ENCODE data around the gene NAV2.

The NAV2 gene

GRCh38 chr11:19728436-19728835 is 15.8 kb downstream of the NAV2 start:
- Histone ChIP-seq H3K27ac (no peak overlapping the region), H3K4me3 (no peak overlapping the region), H3K9ac (ENCODE audit: insufficient read length) (no peak overlapping the region), H3K9me3 (ENCODE audit: low read depth, low read length) (no peaks in the 10 kb centered on the region), H3K36me3 (ENCODE audit: insufficient read depth, low read length) (no peaks in the 10 kb centered on the region)
- TF ChIP-seq POLR2AphosphoS5 (IDR thresholded peaks at IDR 0.05; ENCODE audit: borderline replicate concordance, low read depth, low read length), result no peak
- no peak for TF ChIP-seq EZH2 (IDR thresholded peaks at IDR 0.05)
- TF ChIP-seq FOXP2 (optimal IDR thresholded peaks at IDR 0.05; ENCODE audit: control extremely low read depth, extremely low read length, insufficient read depth), result no peak
- DNase-seq (ENCODE audit: low read depth, low spot score), result no peak

GRCh38 chr11:19729141-19729540 is 16.5 kb downstream of the NAV2 start:
- Histone ChIP-seq H3K9ac (ENCODE audit: insufficient read length) (no peak overlapping the region), H3K36me3 (ENCODE audit: insufficient read depth, low read length) (no peaks in the 10 kb centered on the region), H3K27ac (no peak overlapping the region), H3K4me3 (no peak overlapping the region), H3K9me3 (ENCODE audit: low read depth, low read length) (no peaks in the 10 kb centered on the region)
- TF ChIP-seq EZH2 (IDR thresholded peaks at IDR 0.05), result no peak
- no peak for DNase-seq (ENCODE audit: low read depth, low spot score)

- Histone ChIP-seq H3K4me3 (no peak overlapping the region), H3K27ac (no peak overlapping the region), H3K9me3 (ENCODE audit: low read depth, low read length) (no peaks in the 10 kb centered on the region), H3K9ac (ENCODE audit: insufficient read length) (no peak overlapping the region), H3K36me3 (ENCODE audit: insufficient read depth, low read length) (no peaks in the 10 kb centered on the region)
- TF ChIP-seq POLR2AphosphoS5 (IDR thresholded peaks at IDR 0.05; ENCODE audit: borderline replicate concordance, low read depth, low read length) (no peak), FOXP2 (optimal IDR thresholded peaks at IDR 0.05; ENCODE audit: control extremely low read depth, extremely low read length, insufficient read depth) (no peak)
- DNase-seq (ENCODE audit: low read depth, low spot score), result no peak
Measured at GRCh38 chr11:19730373-19730772, 17.7 kb downstream of the NAV2 start.

- Histone ChIP-seq H3K9ac (ENCODE audit: insufficient read length) (no peak overlapping the region), H3K9me3 (ENCODE audit: low read depth, low read length) (no peaks in the 10 kb centered on the region), H3K36me3 (ENCODE audit: insufficient read depth, low read length) (no peaks in the 10 kb centered on the region), H3K27ac (no peak overlapping the region), H3K4me3 (no peak overlapping the region)
- TF ChIP-seq FOXP2 (optimal IDR thresholded peaks at IDR 0.05; ENCODE audit: control extremely low read depth, extremely low read length, insufficient read depth) (no peak), EZH2 (IDR thresholded peaks at IDR 0.05) (no peak), POLR2AphosphoS5 (IDR thresholded peaks at IDR 0.05; ENCODE audit: borderline replicate concordance, low read depth, low read length) (no peak)
- DNase-seq (ENCODE audit: low read depth, low spot score), result no peak
Measured at GRCh38 chr11:19734171-19734570, 21.5 kb downstream of the NAV2 start.

GRCh38 chr11:19735157-19735908 is 22.7 kb downstream of the NAV2 start:
- H3K27ac ChIP-seq, result no peak overlapping the region
- no peaks in the 10 kb centered on the region for H3K36me3 ChIP-seq (ENCODE audit: insufficient read depth, low read length)
- DNase-seq (ENCODE audit: low read depth, low spot score), result no peak
- H3K4me3 ChIP-seq, result no peak overlapping the region
- TF ChIP-seq FOXP2 (optimal IDR thresholded peaks at IDR 0.05; ENCODE audit: control extremely low read depth, extremely low read length, insufficient read depth), result no peak
- TF ChIP-seq POLR2AphosphoS5 (IDR thresholded peaks at IDR 0.05; ENCODE audit: borderline replicate concordance, low read depth, low read length), result no peak
- no peak overlapping the region for H3K9ac ChIP-seq (ENCODE audit: insufficient read length)
- no peaks in the 10 kb centered on the region for H3K9me3 ChIP-seq (ENCODE audit: low read depth, low read length)

- Histone ChIP-seq H3K9me3 (ENCODE audit: low read depth, low read length) (no peaks in the 10 kb centered on the region), H3K36me3 (ENCODE audit: insufficient read depth, low read length) (no peaks in the 10 kb centered on the region), H3K27ac (no peak overlapping the region), H3K9ac (ENCODE audit: insufficient read length) (no peak overlapping the region), H3K4me3 (no peak overlapping the region)
- TF ChIP-seq EZH2 (IDR thresholded peaks at IDR 0.05) (no peak), POLR2AphosphoS5 (IDR thresholded peaks at IDR 0.05; ENCODE audit: borderline replicate concordance, low read depth, low read length) (no peak), FOXP2 (optimal IDR thresholded peaks at IDR 0.05; ENCODE audit: control extremely low read depth, extremely low read length, insufficient read depth) (no peak)
- DNase-seq (ENCODE audit: low read depth, low spot score), result no peak
Measured at GRCh38 chr11:19735909-19736498, 23.4 kb downstream of the NAV2 start.

- TF ChIP-seq EZH2 (IDR thresholded peaks at IDR 0.05), result no peak
- Histone ChIP-seq H3K4me3 (no peak overlapping the region), H3K9me3 (ENCODE audit: low read depth, low read length) (no peaks in the 10 kb centered on the region), H3K36me3 (ENCODE audit: insufficient read depth, low read length) (no peaks in the 10 kb centered on the region), H3K9ac (ENCODE audit: insufficient read length) (no peak overlapping the region), H3K27ac (no peak overlapping the region)
- DNase-seq (ENCODE audit: low read depth, low spot score), result no peak
Measured at GRCh38 chr11:19736831-19737230, 24.2 kb downstream of the NAV2 start.

- Histone ChIP-seq H3K27ac (no peak overlapping the region), H3K9ac (ENCODE audit: insufficient read length) (no peak overlapping the region), H3K36me3 (ENCODE audit: insufficient read depth, low read length) (no peaks in the 10 kb centered on the region), H3K4me3 (no peak overlapping the region), H3K9me3 (ENCODE audit: low read depth, low read length) (no peaks in the 10 kb centered on the region)
- TF ChIP-seq EZH2 (IDR thresholded peaks at IDR 0.05) (no peak), FOXP2 (optimal IDR thresholded peaks at IDR 0.05; ENCODE audit: control extremely low read depth, extremely low read length, insufficient read depth) (no peak), POLR2AphosphoS5 (IDR thresholded peaks at IDR 0.05; ENCODE audit: borderline replicate concordance, low read depth, low read length) (no peak)
- no peak for DNase-seq (ENCODE audit: low read depth, low spot score)
Measured at GRCh38 chr11:19737575-19737974, 24.9 kb downstream of the NAV2 start.

- no peak for DNase-seq (ENCODE audit: low read depth, low spot score)
- no peaks in the 10 kb centered on the region for H3K9me3 ChIP-seq (ENCODE audit: low read depth, low read length)
- no peak overlapping the region for H3K27ac ChIP-seq
- no peak overlapping the region for H3K4me3 ChIP-seq
- no peak for TF ChIP-seq POLR2AphosphoS5 (IDR thresholded peaks at IDR 0.05; ENCODE audit: borderline replicate concordance, low read depth, low read length)
- TF ChIP-seq EZH2 (IDR thresholded peaks at IDR 0.05), result no peak
- TF ChIP-seq FOXP2 (optimal IDR thresholded peaks at IDR 0.05; ENCODE audit: control extremely low read depth, extremely low read length, insufficient read depth), result no peak
- H3K9ac ChIP-seq (ENCODE audit: insufficient read length), result no peak overlapping the region
- no peaks in the 10 kb centered on the region for H3K36me3 ChIP-seq (ENCODE audit: insufficient read depth, low read length)
Measured at GRCh38 chr11:19738124-19738523, 25.5 kb downstream of the NAV2 start.

Data from SK-N-MC (cell line).